GM12872 (cell line): ENCODE data around the gene CHI3L1.

Experiments used
- TF ChIP-seq, protein P1 (sequence below): IDR thresholded peaks from 3 replicates; pipeline ENCODE4 v1.5.1; 2011; ENCODE audit warnings: low read depth, mild to moderate bottlenecking, low read length, moderate library complexity; ENCODE audit not compliant: insufficient read depth

Gene CHI3L1

DNA sequence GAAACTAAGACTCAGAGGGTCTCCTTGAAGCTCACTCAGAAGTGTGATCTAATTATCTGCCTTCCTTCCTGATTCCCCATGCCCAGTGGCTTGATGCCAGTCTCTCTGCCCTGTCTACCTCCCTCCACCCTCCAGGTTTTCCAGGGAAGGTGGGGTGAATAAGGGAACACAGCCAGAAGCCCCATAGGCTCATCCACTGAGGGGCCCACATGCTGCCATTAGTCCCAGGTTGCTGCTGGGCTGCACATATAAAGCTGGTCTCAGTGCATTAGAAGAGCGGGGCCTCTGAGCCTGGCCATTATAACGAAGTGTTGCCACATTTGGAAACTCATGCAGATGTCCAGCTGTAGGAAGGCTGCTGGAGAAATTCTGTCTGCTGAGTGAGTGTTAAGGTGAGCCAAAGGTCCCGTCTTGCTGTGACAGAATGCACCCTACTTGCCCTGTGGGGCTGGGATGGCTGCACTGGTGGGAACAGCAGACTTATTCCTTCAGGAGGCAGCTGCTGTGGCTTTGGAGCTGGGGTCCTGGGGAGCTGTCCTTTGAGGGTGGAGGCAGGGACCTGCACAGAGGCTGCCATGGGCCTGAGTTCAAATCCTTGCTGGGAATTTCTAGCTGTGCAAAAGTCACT lies 56.0 kb downstream of the CHI3L1 start:
- TF ChIP-seq, protein P1, sequence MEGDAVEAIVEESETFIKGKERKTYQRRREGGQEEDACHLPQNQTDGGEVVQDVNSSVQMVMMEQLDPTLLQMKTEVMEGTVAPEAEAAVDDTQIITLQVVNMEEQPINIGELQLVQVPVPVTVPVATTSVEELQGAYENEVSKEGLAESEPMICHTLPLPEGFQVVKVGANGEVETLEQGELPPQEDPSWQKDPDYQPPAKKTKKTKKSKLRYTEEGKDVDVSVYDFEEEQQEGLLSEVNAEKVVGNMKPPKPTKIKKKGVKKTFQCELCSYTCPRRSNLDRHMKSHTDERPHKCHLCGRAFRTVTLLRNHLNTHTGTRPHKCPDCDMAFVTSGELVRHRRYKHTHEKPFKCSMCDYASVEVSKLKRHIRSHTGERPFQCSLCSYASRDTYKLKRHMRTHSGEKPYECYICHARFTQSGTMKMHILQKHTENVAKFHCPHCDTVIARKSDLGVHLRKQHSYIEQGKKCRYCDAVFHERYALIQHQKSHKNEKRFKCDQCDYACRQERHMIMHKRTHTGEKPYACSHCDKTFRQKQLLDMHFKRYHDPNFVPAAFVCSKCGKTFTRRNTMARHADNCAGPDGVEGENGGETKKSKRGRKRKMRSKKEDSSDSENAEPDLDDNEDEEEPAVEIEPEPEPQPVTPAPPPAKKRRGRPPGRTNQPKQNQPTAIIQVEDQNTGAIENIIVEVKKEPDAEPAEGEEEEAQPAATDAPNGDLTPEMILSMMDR = no peak

DNA sequence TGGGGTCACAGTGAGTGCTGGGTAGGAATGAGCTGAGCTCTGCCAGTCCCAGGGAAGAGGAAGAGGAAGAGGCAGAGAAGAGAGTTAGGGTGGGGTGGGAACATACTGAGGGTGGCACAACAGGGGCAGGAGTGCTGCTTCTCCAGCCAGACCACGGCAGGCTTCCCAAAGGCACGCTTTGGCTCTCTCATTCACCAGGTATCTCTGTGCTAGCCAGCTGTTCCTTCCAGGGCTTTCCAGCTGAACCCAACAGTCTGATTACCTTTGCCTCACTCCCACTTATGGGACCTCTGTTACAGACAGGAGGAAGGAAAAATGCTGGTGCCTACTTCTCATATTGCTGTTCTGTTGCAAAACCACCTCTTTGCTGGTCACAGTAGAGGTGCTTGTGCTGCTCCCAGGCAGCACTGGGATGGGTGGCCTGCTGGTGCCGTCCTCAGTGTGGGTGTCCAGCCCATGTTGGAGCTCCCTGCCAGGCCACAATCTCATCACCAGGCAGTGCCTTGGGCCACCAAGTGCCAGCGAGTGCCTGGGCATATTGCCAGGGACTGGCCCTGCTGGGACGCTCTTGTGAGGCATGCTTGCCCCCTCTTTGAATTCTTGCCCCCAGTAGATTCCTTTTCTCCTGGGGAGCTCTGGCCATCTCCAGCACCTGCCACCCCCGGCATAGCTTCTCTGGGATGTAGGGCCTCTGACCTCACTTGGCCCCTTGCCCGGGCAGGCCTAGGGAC lies 56.8 kb downstream of the CHI3L1 start:
- TF ChIP-seq, protein P1 = no peak
